ENCODE measurements around the gene PCSK2. TPM values are rescaled to one million over a fixed set of nuclear protein-coding genes. Genes with fewer than 3 reads are reported as not detected.

The PCSK2 gene
- total and polyA plus RNA-seq, 2 donors (not counting 3 experiments of a cell fraction or from before 2014, with no cell fraction given): not detected

DNA sequence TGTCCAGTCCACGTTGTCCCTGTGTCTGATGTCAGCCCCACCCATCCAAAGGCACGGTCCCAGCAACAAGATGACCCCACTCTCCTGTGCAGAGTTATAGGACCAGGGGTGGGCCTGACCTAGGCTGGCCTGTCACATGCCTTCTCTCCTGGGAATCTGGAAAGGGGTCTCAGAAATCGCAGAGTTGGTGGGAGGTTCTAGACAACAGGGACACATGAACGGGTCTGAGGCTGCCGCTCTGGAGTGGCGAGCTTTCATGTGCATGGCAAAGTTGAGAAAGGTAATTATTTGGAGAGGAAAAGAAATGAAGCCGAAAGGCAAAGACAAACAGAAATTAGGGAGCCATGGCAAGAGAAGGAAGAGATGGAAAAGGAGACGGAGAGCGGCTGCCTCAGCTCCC lies 274.9 kb downstream of the PCSK2 start:
- BruUV-seq (replicated peaks): no TSS peak
- TF ChIP-seq JUN (IDR thresholded peaks at IDR 0.05; ENCODE audit: borderline replicate concordance, insufficient read depth, insufficient read length, low read depth) (no peak), POLR2A (IDR thresholded peaks at IDR 0.05; ENCODE audit: low read depth, low read length) (no peak), EZH2 (IDR thresholded peaks at IDR 0.05; ENCODE audit: borderline replicate concordance, low read depth, low read length, severe bottlenecking) (no peak), FOS (IDR thresholded peaks at IDR 0.05; ENCODE audit: borderline replicate concordance, insufficient read depth, low read length) (no peak), GATA2 (IDR thresholded peaks at IDR 0.05; ENCODE audit: insufficient read depth, insufficient read length, low read depth, low read length) (no peak), POLR2AphosphoS5 (IDR thresholded peaks at IDR 0.05; ENCODE audit: insufficient read depth, low read depth, low read length) (no peak), MAX (IDR thresholded peaks at IDR 0.05; ENCODE audit: insufficient read depth, insufficient read length) (no peak), CTCF (IDR thresholded peaks at IDR 0.05; ENCODE audit: extremely low read depth in 1 of 2, insufficient read depth in 1 of 2, low read depth in 1 of 2, low read length in 2 of 2) (no peak), MYC (IDR thresholded peaks at IDR 0.05; ENCODE audit: low read depth, low read length) (no peak)
- Histone ChIP-seq H3K79me2 (ENCODE audit: control insufficient read depth, insufficient read depth, low read length) (no peaks in the 10 kb centered on the region), H4K20me1 (replicated peaks; ENCODE audit: control insufficient read depth, extremely low read depth, insufficient read depth, low read length) (no peaks in the 10 kb centered on the region), H3K4me3 (replicated peaks in 1 of 3; ENCODE audit: insufficient read depth in 1 of 3, low read depth in 1 of 3, low read length in 3 of 3) (no peak overlapping the region), H2AFZ (ENCODE audit: low read depth, low read length) (no peak overlapping the region), H3K27me3 (ENCODE audit: control insufficient read depth in 2 of 2, insufficient read depth in 2 of 2, low read length in 2 of 2) (no peaks in the 10 kb centered on the region), H3K27ac (ENCODE audit: insufficient read depth, low read depth, low read length) (no peak overlapping the region), H3K36me3 (ENCODE audit: control insufficient read depth in 2 of 2, extremely low read depth in 1 of 2, insufficient read depth in 2 of 2, low read length in 2 of 2) (no peaks in the 10 kb centered on the region), H3K9me3 (replicated peaks; ENCODE audit: control insufficient read depth, insufficient read depth, low read length) (no peaks in the 10 kb centered on the region), H3K4me1 (ENCODE audit: control insufficient read depth, extremely low read depth, insufficient read depth, low read length) (peaks cover 13% of the 10 kb centered on the region), H3K9me1 (replicated peaks; ENCODE audit: control insufficient read depth, extremely low read depth, insufficient read depth, low read length) (no peaks in the 10 kb centered on the region), H3K9ac (replicated peaks; ENCODE audit: extremely low read depth, insufficient read depth, low read length) (no peak overlapping the region), H3K4me2 (ENCODE audit: insufficient read depth, low read length) (no peak overlapping the region)
- dilution Hi-C loops (cut with MboI; ENCODE audit: extremely low pct_ligation_motif_present, low sequenced_read_pairs): no loop called here
- FAIRE-seq (no peak), DNase-seq (ENCODE audit: low read depth, low spot score) (no peak)
- POLR2A ChIA-PET: no interaction called here
- intact Hi-C loops (cut with micrococcal nuclease): loop anchor here (5.0 kb wide), 1 partner anchor 776 kb away; no protein-coding TSS in a partner anchor
- CTCF ChIA-PET: interaction anchor here (0.8 to 1.0 kb wide), 2 partner anchors 394 to 396 kb away, joined by 3 read pairs; no protein-coding TSS in a partner anchor

Data from endothelial cell of umbilical vein (primary cell).